22Rv1 (cell line): Measurements from ENCODE around the gene ZNHIT3.

Experiments used
- ZFX ChIP-seq: fragments of 450-650 bp; IDR thresholded peaks from 2 replicates; pipeline ENCODE4 v1.6.1; 2017; ENCODE audit warnings: antibody characterized with exemption, borderline replicate concordance
- TF ChIP-seq, protein P1 (sequence below): fragments of 450-650 bp; IDR thresholded peaks from 2 replicates; pipeline ENCODE4 v1.5.1; 2017; ENCODE audit warnings: mild to moderate bottlenecking

DNA sequence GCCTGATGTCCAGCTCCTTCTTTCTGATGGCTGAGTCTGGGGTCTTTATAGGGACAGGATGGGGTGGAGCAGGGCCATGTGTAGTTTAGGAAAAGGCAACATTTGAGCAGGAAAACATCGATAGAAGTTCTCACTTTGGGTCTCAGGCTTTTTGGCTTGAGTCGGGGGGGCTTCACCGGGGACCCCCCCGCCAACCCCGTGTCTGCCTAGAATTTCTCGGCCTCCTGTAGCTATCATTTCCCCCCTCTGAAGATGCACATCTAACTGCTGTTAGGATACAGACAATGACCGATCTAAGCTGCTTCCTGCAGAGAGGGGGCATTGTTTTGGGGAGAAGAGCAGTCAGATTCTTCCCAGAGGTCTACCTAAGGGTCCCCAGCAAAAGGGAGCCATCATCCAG lies 16.7 kb upstream of the ZNHIT3 start:
- TF ChIP-seq, protein P1, sequence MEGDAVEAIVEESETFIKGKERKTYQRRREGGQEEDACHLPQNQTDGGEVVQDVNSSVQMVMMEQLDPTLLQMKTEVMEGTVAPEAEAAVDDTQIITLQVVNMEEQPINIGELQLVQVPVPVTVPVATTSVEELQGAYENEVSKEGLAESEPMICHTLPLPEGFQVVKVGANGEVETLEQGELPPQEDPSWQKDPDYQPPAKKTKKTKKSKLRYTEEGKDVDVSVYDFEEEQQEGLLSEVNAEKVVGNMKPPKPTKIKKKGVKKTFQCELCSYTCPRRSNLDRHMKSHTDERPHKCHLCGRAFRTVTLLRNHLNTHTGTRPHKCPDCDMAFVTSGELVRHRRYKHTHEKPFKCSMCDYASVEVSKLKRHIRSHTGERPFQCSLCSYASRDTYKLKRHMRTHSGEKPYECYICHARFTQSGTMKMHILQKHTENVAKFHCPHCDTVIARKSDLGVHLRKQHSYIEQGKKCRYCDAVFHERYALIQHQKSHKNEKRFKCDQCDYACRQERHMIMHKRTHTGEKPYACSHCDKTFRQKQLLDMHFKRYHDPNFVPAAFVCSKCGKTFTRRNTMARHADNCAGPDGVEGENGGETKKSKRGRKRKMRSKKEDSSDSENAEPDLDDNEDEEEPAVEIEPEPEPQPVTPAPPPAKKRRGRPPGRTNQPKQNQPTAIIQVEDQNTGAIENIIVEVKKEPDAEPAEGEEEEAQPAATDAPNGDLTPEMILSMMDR = no peak
- TF ChIP-seq ZFX = no peak
